H4 (cell line): ENCODE measurements around the gene FAM131B. TPM values are rescaled to one million over a fixed set of nuclear protein-coding genes. Genes with fewer than 3 reads are reported as not detected.
"Not testable (repeated sequence)": the region's sequence is repeated elsewhere in the genome, so short reads cannot be mapped to it uniquely, and the experiment has no call there.

ENCODE experiments used
- DNase-seq: peaks from one replicate; pipeline ENCODE4 v3.0.0-alpha.2; 2015; ENCODE audit warnings: low spot score
- total RNA-seq: library from RNA; depleted of rRNA; stranded (reverse); fragments of >200 nt; shearing (Covaris generic); gene quantifications from 2 replicates; pipeline ENCODE4 v1.2.3, GENCODE V29; 2014

FAM131B gene
- total RNA-seq, 1 experiment from 2014 or later = 2.0 TPM

DNA sequence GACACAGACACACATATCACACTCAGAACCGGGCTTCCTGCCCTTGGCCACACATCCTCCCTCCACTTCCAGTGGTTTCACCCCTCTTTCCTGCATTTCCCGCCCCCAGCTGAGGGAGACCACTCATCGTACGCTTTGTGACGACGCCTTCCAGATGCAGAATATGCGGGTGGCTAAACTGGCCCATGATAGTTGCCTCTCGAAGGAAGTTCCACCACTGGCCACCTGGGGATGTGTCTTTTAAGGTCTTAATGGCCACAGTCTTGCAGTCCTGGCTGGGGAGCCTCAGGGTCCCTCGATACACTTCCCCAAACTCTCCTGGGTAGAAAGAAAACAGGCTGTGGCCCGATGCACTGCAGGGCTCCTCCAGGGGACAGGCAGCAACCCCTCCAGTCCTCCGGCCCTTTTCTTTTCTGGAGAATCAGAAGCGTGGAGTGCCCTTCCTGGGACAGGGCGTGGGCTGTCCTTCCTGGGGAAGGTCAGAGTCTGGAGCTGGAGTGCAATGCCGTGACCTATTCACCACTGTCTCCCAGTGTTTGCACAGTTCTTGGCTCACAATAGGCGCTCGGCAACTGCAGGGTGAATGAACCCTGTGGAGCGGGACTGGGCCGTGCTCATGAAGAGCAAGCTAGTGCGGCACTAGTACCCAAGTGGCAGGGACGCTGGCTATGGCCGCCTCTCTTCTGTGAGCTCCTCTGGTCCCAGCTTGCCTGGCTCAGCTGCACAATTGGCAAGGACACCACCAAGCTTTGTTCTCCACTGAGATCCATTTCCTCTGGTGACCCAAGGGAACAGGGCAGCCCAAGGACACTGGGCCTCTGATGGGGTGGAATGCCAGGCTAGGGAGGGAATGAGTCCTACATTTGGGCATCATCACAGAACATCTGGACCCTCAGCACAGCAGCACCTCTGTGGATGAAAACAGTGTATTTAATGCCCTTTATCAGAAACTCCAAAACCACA lies 33.0 kb upstream of the FAM131B start:
- DNase-seq = no peak

DNA sequence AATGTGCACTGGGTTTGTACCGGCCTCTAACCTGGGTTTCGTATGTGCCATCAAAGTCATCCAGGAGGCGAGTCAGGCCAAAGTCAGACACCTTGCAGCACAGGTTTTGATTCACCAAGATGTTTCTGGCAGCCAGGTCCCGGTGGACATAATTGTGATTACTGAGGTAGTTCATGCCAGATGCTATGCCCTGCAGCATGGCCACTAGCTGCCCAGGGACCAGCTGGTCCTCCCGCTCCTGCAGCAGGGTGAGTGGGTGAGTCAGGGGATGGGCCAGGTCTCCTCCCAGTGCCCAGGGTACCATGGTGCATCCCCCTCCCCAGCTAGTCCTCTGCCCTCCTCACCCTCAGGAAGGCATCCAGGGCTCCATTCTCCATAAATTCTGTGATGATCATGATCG lies 32.3 kb upstream of the FAM131B start:
- no peak for DNase-seq

DNA sequence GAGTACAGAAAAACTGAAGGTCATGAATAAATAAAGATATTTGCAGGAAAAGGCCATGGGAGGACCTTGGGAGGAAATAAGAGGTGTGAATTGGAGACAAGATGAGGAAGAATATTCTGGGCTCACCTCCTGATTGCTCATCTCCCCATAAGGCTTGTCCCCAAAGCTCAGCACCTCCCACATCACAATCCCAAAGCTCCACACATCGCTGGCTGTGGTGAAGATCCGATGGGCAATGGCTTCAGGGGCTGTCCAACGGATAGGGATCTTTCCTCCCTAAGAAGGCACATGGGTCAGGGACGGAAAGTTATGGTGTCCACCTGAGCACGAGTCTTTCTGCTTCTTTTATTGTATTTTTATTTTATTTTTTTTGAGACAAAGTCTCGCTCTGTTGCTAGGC lies 31.6 kb upstream of the FAM131B start:
- DNase-seq = no peak

DNA sequence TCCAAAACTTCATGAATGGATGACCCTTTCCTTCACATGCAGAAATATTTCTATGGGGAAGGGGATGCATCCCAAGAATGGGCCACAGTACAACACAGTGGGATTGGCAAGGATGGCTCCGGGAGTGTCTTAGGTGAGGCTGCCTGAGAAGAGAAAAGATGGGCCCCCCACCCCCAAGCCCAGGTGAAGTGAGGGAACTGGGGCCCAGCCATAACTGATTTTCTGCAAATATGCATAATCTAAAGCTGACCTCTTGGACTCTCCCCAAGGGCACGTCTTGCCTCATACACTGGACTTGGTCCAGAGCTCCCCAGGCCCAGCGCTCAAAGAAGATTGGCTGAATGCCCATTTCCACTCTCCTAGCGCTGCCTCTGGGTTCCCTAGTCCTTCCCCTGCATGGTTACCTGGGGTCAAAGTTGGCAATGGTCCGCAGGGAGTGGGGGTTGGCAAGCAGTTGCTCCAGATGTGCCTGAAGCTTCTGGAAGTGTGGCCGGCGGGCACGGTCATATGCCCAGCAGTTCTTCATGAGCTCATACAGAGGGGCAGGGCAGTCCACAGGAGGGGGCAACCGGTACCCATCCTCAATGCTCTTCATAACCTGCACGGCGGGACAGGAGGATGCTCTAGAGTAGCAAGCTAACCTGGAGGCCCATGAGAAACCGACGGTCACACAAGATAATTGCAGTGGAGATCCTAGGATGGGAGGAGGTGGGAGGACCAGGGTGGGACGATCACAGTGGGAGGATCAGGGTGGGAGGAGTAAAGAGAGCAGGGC lies 30.9 kb upstream of the FAM131B start:
- DNase-seq = no peak

DNA sequence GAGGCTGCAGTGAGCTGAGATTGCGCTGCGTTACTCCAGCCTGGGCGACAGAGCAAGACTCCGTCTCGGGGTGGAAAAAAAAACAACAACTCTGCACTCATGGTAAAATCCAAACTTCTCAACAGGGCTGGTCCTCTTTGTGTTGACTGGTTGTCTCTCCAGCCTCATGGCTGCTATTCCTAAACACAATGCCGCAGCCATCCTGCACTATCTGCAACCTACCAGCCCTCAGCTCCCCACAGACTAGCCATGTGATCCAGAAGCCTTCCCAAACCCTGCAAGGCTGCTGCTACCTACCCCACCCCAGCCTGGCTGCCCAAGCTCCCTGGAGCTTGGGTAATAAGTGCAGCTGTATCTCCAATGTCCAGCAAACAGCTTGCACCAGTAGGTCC lies 30.4 kb upstream of the FAM131B start:
- no peak for DNase-seq

DNA sequence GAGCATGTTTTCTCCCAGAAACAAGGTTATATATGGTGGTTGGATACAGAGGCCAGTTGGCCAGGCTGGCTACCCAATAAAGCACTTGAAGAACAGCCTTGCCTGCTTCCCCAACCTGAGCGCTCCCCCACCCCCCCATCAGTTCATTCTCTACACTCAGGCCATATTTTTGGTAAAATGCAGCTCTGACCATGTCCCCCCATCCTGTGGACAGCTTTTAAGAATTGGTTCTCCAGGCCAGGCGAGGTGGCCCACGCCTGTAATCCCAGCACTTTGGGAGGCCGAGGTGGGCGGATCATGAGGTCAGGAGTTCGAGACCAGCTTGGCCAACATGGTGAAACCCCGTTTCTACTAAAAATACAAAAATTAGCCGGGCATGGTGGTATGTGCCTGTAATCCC lies 29.9 kb upstream of the FAM131B start:
- DNase-seq = not testable (repeated sequence)

DNA sequence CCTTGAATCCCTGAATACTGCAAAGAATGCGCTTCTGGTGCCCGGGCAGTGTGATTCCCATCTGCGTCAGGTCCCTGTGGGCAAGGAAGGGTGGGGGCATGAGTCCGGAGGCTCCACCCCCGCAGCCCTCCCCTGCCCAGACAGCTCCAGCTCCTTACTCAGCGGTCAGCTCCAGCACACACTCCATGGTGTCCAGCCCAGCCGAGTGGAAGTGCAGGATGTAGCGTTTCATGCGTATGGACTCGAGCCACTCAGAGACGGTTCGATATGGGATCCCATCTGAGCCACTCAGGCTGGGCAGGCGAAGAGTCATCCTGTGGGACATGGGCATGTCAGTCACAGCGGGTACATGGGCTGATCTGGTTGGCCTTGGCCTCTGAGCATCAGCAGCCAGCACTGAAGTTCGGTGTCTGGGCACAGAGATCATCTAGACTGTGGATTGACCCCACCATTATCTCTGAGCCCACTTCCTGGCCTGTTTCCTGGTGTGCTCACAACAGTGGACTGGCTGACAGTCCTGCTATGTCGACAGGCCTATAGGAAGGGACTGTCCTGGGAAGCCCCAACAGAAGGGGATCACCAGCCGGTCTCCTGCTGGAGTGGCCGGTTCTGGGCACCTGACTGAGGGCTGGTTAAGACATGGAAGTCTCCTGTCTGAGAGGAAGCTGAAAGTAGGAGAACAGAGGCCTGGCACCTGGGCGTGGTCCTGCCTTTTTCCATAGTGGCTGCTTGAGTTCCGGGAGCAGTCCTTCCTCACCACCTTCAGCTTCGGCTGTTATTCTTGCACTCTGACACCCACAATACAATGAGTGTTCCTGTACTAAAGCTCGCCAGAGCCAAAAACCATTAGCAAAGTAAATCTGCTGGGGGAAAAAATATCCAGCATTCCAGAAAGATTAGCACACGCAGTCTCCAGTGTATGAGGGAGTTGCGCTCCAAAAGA lies 29.2 kb upstream of the FAM131B start:
- no peak for DNase-seq

DNA sequence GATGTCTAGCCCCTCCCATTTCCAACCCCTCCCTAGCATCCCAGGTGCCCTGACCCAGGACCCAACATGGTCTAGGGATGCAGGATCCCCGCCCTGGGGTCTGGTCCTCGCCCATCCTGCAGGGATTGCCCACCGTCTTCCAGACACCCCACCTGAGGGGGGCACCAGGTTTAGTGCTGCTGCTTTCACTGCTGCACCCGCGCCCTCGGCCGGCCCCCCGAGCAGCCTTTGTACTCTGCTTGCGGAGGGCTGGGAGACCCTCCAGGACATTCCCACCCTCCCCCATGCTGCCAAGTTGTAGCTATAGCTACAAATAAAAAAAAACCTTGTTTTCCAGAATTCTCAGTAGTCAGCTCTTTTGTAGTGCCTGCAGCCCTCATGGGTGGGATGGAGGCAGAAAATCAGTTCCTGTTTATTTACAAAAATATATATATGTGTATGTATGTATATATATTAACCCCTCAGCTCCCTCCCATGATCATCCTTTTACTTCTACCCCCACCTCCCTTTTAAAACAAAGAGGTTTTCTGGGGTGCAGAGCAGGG lies 28.3 kb upstream of the FAM131B start:
- no peak for DNase-seq

DNA sequence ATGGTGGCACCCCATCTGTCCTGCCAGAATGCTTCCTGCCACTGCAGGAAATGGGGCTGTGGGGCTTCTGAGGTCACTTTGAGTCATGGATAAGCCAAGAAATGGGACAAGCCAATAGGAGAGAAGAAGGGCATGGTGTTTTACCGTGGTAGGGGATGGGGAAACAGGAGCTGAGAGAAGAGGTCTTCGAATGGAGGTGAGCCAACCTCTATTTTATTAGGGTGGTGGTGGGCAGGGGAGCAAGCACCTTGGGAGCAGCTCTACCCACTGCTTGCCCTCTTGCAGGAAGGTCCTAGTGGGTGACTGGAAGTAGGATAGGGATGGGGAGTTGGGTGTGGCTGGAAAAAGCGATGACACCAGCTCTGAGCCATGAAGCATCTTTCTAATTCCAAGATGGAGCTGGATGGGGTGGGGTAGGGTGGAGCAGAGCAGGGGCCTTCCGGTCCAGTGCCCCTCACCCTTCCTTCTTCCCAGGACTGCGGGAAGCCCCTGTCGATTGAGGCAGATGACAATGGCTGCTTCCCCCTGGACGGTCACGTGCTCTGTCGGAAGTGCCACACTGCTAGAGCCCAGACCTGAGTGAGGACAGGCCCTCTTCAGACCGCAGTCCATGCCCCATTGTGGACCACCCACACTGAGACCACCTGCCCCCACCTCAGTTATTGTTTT lies 27.7 kb upstream of the FAM131B start:
- DNase-seq = no peak

DNA sequence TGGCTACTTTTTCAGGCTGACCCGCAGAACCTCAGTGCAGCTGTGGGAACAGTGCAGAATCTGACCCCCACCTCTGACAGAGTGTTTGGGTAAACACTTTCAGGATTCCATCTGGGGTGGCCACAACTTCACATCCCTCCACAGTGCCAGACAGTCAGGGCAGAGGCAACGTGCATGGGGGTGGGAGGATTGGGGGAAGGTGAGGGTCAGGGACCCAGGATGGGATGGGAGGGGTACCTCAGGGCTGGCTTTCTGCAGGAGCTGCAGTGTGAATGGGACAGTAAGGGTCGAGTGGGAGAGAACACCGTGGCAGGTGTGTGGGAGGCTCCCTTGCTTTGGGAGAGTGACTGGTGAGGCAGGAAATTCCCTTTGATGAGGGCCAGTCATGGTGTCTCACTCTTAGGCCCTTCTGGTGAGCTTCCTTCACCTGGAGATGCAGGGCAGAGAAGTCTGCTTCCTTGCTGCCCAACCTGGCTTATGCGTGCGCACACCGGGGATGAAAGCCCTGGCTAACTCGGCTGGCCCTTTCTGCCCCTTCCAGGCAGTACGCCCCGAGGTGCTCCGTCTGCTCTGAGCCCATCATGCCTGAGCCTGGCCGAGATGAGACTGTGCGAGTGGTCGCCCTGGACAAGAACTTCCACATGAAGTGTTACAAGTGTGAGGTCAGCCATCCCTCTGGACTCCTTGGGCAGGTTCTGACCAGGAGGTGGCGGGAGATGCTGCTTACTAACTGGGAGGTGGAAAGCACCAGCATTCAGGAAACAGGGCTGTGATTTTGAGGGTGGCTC lies 27.0 kb upstream of the FAM131B start:
- DNase-seq = no peak

DNA sequence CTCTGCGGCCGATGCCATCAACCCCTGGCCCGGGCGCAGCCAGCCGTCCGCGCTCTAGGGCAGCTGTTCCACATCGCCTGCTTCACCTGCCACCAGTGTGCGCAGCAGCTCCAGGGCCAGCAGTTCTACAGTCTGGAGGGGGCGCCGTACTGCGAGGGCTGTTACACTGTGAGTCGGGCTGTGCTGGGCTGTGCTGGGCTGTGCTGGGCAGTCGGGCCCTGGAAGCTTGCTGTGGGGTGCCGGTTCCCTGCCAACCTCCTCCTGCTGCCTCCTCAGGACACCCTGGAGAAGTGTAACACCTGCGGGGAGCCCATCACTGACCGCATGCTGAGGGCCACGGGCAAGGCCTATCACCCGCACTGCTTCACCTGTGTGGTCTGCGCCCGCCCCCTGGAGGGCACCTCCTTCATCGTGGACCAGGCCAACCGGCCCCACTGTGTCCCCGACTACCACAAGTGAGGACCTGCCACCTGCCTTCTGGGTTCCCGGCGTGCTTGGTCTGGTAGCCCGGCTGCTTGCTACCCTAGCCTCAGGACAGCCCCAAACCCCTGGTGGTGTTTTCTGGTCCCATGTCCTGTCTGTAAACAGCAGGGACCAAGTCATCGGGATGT lies 26.1 kb upstream of the FAM131B start:
- DNase-seq = no peak

DNA sequence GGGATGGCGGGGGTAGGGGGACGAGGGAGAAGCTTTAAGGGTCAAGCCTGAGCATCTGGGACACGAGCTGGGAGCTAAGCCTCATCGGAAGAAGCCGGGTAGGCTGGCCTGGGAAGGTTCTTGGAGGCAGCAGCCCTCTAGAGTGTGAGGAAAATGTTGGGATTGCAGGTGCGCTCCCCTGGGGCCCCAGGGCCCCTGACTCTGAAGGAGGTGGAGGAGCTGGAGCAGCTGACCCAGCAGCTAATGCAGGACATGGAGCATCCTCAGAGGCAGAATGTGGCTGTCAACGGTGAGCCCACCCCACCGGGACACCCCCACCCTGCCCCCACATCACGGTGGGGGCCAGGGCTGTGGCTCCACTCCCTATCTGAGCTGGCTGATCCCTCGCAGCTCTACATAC lies 25.5 kb upstream of the FAM131B start:
- DNase-seq = no peak

DNA sequence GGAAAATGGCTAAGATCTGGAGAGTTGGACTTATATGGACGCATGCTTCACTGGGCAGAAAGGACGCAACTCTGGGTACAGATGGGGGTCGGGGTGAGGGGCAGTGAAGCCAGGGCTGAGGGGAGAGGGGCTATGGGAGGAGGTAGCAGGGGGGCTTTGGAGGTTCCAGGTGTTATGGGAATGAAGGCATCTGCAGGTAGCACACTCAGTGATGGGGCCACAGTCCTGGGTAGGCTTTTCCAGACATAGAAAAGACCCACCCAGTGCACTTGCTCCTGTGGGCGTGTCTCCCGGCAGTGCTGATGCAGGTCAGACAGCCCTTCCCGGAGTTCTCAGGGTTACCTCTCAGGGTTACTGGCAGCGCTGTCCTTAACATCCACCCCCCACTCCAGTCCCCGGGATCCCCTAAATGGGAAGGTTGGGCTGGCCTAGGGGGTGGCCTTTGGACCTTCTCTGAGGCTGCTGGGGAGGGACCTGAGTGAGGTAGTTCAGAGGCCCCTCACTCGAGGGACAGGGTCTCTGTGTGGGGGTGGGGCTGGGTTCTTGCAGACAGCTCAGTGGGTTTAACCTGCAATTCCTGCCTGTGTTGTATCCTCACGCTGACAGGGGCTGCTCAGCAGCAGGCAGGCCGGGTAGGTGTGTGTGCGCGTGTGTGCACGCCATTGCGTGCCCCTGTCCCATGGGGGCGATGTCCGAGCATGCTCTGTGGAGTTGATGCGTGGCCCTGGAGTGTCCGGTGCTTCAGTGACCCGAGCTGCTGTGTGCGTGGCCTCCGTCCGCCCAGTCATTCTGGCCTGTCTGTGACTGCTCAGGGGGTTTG lies 24.9 kb upstream of the FAM131B start:
- DNase-seq = no peak

DNA sequence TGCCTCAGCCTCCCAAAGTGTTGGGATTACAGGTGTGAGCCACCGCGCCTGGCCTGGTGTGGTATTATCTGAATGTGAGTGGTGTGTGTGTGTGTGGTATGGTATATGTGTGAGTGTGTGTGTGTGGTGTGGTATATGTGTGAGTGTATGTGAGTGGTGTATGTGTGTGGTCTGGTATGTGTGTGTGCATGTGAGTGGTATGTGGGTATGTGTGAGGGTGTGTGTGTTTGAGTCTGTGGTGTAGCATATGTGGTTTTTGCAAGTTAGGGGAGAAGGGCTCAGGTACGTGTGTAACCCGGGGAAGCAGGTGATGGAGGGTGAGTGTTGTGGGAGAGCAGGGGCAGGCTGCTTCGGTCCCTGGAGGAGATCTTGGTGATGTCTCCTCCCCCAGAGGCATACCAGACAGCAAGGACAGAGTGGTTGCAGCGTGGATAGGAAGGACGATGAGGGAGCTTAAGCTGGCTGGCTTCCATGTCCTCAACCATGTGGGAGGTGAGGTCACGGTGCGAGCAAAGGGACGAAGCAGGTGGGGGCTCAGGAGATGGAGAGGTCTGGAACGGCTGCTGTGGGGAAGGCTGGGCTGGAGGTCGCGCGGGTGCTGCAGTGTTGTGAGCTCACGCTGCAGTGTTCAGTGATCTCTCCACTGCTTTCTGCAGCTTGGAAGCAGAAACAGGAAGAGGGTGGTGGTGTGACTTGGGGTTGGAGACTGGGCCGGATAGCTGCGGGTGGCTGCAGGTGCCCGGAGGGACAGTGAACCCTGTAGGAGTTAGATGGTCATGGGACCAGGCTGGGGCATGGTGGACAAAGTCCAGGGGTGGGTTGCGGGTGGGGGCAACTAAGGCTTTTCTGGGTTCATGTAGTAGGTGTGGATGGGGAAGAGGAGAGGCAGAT lies 23.6 kb upstream of the FAM131B start:
- DNase-seq = no peak

DNA sequence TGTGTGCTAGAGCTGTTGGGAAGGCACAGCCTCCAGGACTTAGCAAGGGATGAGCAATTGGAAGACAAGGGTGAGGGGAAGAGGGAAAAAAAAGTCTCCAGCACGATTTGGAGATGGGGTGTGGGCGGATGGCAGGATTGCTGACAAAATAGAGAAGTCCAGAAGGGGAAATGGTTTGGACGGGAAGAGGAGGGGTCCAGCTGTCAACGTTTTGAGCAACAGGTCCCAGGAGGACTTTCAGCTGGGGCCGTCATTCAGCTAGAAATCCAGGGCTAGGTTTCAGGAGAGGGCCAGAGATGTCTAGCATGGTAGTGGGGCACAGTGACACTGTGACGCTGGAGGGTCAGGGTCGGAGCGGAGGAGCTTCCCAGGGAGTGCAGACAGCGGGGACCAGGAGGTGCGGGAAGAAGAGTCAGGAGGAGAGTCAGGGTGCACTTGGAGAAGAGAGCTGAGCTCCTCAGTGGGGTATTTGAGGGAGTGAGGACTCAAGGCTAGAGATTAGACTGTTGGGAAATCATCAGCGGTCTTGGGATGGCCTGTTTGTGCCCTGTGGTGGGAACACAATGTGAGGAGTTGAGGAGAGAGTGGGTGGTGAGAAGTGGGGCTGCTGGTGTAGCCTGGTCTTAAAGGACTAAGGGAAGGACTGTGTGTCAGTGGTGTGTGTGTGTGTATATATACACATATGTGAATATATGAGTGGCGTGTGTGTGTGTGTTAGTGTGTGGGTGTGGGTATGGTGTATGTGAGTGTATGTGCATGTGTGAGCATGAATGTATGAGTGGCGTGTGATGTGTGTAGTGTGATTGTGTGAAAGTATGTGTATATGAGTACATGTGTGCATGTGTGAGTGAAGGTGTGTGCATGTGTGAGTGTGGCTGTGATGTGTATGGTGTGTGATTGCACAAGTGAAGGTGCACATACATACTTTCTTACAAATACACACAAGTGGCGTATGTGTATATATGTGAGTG lies 22.4 kb upstream of the FAM131B start:
- no peak for DNase-seq

DNA sequence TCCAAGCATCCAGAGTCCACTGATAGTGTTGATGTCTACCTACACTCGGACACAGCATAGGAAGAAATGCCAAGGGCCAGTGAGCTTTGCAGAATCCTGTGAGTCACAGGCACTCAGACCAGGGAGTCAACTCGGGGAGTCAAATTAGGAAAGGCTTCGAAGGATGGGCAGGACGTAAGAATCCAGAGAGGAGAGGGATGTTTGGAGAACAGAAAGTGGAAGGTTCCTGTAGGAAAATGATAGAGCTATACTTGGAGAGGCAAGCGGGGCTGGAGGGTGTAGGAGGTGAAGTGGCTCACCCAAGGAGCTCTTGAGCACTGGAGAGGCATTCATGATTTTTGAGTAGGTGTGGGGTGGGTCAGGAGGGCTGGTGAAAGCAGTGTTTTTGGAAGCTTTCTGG lies 21.6 kb upstream of the FAM131B start:
- no peak for DNase-seq

DNA sequence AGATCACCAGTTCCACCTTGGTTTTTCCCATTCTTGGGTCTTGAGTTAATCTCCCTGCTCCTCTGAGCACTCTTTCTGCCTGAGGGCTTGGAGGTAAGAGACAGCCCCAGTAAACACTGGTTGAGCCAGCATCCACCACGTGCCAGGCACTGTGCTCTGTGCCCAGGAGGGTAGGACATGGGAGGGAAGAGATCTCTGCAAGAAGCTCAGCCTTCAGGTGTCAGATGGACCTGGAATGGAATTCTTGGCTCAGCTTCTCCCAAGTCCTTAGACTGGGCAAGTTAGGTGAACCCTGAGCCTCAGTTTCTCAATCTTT lies 21.1 kb upstream of the FAM131B start:
- no peak for DNase-seq
